Brain pericyte (primary cell): ENCODE results near the gene C12orf57.
A peak's percentile ranks its signal among the peaks of the same experiment; 100 is the strongest.

Experiments
- DNase-seq: peaks from one replicate; pipeline ENCODE4 v3.0.0-alpha.2; 2012; ENCODE audit warnings: low read depth, low spot score

C12orf57 gene

DNA sequence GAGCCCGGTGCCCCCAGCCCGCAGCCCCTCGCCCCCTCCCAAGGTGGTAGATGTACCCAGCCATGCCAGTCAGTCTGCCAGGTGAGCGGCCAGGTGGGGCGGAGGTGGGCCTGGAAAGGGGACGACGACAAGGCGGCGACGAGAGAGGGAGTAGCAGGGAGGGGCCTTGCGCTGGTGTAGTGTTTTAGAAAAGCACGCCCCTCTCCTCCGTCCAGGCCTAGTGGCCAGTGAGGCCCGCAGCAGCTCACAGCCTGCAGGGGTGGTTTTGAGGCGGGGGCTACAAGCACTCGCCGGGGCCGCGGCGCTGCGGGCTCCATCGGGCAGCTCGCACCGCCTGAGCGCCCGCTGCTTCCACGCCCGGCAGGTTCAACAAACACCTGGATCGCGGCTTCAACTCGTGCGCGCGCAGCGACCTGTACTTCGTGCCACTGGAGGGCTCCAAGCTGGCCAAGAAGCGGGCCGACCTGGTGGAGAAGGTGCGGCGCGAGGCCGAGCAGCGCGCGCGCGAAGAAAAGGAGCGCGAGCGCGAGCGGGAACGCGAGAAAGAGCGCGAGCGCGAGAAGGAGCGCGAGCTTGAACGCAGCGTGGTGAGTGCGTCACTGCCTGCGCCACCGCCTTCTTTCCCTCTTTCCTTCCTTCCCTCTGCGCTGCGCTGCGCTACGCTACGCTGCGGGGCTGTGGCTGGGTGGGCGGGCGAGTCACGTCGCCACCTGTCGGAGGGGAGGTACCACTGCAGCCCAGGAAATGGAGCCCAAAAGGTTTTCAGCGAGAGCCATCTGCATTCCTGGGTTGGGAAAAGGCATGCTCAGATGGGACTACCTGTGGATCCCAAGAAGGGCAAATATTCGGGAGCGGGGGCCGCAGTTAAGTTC is 6.1 kb upstream of the C12orf57 start:
- peak; percentile 93 for DNase-seq

DNA sequence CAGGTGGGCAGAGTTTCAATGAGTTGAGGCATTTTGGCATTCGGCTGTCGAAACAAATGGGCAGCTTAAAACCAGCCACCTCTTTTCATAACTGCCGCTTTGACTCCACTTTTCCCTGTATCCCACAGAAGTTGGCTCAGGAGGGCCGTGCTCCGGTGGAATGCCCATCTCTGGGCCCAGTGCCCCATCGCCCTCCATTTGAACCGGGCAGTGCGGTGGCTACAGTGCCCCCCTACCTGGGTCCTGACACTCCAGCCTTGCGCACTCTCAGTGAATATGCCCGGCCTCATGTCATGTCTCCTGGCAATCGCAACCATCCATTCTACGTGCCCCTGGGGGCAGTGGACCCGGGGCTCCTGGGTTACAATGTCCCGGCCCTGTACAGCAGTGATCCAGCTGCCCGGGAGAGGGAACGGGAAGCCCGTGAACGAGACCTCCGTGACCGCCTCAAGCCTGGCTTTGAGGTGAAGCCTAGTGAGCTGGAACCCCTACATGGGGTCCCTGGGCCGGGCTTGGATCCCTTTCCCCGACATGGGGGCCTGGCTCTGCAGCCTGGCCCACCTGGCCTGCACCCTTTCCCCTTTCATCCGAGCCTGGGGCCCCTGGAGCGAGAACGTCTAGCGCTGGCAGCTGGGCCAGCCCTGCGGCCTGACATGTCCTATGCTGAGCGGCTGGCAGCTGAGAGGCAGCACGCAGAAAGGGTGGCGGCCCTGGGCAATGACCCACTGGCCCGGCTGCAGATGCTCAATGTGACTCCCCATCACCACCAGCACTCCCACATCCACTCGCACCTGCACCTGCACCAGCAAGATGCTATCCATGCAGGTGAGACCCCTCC is 5.2 kb upstream of the C12orf57 start:
- DNase-seq, result no peak

DNA sequence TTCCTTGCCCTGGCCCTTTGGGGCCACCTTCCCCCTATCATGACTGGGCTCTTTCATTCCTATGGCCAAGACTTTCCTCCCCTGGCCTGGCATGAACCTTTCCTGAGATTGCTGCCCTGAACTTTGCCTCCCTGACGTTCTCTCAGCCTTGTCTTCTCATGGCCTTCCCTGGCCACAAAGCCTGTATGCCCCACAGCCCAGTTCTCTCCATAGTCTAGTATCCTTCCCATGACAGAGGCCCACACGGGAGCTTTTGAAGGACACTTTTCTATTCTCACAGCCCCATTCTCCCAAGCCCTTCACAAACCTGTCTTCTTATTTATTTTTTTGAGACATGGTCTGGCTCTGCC is 4.7 kb upstream of the C12orf57 start:
- no peak for DNase-seq

DNA sequence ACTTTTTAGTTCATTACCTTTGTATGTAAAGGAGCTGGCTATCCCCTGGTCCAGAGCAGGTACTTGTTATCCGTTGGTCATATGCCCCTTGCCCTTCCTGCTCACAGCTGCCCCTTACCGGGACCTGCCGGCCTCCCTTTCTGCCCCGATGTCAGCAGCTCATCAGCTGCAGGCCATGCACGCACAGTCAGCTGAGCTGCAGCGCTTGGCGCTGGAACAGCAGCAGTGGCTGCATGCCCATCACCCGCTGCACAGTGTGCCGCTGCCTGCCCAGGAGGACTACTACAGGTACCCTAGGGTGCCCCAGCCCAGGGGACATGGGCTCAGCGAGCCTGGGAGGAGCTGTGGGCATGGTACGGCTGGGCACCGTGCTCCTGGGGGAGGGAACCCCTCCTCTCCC is 2.6 kb upstream of the C12orf57 start:
- DNase-seq, result no peak

DNA sequence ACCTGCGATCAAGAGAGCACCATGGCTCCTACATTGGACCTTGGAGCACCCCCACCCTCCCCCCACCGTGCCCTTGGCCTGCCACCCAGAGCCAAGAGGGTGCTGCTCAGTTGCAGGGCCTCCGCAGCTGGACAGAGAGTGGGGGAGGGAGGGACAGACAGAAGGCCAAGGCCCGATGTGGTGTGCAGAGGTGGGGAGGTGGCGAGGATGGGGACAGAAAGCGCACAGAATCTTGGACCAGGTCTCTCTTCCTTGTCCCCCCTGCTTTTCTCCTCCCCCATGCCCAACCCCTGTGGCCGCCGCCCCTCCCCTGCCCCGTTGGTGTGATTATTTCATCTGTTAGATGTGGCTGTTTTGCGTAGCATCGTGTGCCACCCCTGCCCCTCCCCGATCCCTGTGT is 2.0 kb upstream of the C12orf57 start:
- no peak for DNase-seq

DNA sequence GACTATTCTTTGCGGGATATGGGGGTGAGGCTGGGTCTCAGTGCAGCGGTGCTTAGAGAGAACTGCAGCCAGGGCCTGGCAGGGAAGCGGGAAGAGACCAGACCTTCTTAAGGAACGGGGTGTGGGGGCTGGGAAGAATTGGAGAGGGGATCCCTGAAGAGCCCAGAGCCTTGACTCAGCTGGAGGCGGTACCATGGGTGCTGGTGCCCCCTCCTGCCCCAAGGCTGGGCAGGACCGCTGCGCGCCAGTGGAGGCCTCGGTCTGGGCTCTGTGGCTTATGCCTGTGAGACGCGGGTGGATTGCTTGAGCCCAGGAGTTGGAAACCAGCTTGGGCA is 1.5 kb upstream of the C12orf57 start:
- no peak for DNase-seq

DNA sequence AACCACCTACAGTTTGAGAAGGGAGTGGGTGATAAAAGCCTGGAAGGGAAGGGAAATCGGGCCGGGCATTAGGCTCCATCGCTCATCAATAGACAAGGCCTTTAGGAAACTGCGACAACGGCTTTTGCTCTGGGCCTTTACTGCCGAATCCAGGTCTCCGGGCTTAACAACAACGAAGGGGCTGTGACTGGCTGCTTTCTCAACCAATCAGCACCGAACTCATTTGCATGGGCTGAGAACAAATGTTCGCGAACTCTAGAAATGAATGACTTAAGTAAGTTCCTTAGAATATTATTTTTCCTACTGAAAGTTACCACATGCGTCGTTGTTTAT is 467 bp upstream of the C12orf57 start:
- peak; percentile 87 for DNase-seq

DNA sequence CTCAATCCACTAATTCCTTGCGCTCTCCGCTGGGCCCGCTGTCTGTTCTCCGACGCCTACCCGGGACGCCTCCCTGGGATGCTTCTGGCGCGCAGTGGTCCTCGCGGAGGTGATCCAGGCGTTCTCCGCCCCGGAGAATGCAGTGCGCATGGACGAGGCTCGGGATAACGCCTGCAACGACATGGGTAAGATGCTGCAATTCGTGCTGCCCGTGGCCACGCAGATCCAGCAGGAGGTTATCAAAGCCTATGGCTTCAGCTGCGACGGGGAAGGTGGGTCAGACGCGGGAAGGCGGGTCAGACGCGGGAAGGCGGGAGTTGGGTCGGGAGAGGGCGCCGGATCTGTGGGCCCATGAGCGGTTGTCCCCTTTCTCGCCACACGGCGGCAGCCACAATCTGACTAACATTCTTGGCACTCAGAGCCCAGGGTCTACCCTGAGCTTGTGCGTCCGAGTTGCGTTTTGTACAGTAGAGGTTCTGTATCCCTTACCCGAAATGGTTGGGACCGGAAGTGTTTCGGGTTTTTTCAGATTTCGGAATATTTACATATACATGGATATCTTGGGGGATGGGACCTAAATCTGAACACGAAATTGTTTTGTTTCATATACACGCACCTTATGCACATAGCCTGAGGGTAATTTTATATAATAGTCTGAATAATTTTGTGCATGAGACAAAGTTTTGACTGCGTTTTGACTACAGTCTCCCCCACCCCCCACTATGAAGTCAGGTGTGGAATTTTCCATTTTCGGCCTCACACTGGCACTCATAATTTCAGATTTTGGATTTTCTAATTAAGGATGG is 762 bp downstream of the C12orf57 start:
- DNase-seq, result peak; percentile 57

DNA sequence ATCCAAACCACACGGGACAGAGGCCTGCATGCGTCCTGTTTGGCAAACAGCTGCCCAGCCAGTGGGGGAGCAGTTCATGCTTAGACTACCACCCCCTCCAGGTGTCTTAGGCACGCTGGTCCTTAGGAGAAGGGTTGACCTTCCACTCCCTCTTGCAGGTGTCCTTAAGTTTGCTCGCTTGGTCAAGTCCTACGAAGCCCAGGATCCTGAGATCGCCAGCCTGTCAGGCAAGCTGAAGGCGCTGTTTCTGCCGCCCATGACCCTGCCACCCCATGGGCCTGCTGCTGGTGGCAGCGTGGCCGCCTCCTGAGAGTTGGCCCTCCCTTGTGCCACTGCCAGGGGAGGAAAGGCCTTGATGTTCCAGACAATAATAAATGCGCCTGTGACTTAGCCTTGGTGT is 1.8 kb downstream of the C12orf57 start:
- DNase-seq, result no peak

DNA sequence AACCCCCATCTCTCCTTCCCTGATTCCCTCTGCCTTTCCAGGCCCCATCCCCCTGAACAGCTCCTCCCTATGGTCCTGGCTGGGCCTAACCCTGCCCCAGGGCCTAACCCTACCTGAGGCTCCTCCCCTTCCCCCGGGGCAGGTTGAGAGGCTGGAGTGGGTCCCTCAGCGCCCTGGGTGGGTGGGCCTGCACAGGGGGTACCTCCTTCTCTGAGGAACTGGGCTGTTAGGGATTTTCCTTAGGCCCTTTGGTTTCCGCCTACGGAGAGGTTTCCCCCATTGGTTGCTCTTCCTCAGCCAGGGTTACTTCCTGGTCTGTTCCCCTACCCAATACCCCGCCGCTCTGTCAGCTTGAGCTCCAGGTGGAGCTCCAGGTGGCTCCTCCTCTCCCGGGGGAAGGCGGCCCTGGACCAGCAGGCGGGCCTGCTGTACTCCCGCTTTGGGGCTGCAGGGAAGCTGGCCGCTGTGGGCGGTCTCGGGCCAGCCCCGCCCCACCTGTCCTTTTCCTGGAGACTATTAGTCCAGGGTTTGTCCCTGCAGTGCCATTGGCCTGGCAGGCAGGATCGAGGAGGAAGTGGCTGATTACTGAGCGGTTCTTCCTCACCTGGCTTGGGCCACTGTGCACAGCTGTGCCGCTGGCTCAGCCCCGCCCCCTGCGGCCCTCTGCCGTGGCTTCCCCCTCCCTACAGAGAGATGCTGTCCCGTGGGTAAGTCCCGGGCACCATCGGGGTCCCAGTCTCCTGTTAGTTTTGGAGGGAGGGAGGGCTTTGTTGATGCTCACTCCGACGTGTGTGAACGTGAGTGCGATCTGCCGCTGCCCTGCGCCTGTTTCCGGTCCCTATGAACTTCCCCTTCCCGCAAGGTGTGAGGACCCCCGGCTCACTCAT is 2.5 kb downstream of the C12orf57 start:
- DNase-seq, result no peak

DNA sequence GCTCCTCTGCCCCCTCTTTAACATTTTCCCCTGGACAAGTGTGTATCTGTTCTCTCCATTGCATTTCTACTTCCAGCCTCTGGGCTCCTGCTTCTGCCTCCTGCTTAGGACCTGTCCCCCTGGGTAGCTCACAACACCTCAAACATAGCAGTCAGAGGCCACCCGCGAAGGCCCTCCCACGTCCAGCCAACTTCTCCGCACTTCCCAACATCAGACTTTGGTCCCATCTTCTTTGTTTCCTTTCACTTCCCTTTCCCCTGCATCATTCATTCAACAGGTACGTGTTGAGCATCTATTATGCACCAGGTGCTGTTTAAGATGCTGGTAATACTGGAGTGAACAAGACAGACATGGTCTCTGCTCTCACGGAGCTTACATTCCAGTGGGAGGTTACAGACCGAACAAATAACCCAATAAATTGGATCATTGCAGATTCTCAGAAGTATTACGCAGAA is 3.1 kb downstream of the C12orf57 start:
- DNase-seq, result no peak

DNA sequence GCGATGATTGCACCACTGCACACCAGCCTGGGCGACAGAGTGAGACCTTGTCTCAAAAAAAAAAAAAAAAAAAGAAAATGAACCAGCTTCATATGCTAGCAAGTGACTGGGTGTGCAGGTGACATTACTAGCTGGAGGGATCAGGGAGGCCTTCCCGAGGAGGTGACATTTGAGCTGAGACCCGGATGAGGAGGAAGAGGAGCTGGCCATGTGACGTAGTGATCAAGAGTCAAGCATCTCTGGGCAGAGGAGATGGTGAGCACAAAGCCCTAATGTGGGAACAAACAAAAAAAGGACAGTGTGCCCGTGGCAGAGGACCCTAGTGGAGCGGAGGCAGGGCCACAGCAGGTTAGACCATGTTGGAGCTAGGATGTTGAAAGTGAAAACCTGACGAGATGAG is 3.8 kb downstream of the C12orf57 start:
- no peak for DNase-seq

DNA sequence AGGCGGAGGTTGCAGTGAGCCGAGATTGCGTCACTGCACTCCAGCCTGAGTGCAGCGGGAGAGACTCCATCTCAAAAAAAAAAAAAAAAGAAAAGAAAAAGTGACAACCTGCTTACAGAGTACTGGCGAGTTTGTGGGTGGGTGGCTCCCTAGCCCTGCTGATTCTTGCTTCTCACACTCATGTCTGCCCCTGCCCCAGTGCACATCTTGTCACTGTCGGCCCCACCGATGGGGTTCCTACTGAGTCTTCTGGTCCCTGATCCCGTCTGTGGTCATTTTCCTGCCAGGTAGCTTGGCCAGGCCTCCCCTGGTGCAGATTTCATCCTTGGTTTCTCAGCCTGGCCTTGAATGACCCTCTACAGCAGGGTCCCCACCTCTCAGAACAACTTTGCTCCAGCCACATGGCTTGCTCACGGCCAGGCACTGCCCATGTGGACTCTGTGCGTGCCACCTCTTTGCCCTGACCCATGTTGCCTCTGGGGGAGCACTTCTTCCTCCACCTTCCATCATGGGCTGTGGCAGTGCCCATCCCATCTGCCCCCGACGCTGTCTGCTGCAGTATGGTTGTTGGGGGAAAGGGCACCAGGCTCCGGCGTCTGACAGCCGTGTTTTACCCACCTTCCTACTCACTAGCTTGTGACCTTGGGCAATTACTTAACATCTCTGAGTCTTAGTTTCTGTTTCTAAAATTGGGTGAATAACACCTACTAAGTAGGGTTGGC is 5.2 kb downstream of the C12orf57 start:
- DNase-seq, result no peak

DNA sequence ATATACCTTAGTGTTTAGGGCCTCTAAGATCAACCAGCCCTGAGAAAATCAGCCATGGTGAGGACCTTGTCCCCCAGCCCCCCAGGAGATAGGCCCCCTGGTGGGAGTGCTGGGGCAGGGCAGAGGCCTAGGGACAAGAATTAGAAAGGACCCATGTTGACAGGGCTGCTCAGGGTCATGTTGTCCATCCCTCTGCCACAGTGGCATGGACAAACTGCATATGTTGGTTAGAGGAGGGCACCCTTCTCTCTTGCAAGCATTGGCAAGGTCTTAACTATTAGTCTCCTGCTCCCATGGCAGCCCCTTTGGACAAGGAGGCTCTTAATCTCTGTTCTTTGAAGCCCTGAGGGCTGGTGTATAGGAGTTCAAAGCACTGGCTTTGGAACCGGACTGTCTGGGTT is 6.6 kb downstream of the C12orf57 start:
- no peak for DNase-seq

DNA sequence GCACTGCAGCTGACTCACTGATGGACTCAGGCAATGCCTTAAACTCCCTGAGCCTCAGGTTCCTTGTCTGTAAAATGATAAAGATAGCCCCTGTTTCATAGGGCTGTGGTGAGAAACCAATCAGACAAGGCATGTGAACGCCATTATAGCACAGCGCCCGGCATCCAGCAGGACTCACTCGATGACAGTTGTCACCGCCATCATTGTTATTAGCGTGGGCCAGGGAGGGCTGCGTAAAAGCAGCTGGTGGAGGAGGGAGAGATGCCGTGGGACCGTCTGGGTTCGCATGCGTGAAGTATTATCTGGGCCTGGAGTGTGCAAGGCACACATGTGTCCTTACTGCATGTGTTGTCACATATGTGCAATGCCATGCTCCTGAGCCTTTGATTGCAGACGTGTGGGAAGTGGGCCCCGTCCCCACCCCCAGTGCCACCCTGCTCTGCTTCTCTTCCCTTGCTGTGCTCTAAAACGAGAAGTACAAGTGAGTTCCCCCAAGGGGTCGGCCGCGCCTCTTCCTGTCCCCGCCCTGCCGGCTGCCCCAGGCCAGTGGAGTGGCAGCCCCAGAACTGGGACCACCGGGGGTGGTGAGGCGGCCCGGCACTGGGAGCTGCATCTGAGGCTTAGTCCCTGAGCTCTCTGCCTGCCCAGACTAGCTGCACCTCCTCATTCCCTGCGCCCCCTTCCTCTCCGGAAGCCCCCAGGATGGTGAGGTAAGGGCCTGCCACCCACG is 7.2 kb downstream of the C12orf57 start, which contains the start of gene PTPN6:
Gene PTPN6 (plus strand): TSS at position 546 of the 730 bp plus-strand sequence. CDS start 157 bp downstream, at position 703.
- DNase-seq, result no peak

DNA sequence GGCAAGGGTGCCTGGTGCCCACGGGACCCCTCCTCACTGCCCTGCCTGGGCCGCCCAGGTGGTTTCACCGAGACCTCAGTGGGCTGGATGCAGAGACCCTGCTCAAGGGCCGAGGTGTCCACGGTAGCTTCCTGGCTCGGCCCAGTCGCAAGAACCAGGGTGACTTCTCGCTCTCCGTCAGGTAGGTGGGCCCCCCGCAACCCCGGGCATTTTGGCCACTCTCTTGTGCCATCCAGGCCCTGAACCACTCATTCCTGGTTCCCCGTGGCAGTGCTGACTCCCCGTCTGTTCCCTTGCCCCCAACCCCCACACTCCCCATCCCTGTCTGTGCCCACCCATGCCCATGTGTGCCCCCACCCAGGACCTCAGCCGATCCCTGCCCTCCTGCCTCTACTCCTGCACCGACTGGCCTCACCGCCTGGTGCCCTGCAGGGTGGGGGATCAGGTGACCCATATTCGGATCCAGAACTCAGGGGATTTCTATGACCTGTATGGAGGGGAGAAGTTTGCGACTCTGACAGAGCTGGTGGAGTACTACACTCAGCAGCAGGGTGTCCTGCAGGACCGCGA is 7.8 kb downstream of the C12orf57 start:
- DNase-seq, result no peak

DNA sequence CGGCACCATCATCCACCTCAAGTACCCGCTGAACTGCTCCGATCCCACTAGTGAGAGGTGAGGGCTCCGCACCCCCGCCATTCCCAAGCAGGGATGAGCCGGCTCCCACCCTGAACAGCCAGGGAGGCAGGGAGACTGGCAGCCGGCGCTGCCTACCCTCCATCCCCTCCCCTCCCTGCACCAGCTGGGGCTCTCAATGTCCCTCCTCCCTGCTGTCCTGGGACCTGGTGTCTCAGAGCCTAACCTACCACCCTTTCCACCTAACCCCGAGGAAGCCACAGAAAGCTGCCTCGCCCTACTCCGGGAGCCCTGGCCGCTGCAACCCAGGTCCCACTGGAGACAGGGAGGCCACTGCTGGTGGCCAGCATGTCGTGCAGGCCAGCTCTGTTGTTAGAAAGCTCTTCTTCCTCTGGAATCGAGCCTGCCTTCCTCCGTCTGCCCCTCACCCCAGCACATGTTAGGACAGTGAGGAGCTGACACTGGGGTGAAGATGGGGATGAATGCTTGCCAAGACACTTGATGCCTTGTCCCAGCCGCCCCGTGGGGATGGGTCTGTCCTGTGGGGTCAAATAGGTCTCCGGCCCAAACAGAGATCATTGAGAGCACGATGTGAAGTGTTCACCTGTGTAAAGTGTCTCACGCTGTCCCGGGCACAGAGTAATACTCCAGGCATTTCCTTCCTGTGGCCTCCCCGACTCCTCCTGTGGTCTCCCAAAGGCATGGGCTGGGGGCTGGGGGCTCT is 8.5 kb downstream of the C12orf57 start:
- no peak for DNase-seq

DNA sequence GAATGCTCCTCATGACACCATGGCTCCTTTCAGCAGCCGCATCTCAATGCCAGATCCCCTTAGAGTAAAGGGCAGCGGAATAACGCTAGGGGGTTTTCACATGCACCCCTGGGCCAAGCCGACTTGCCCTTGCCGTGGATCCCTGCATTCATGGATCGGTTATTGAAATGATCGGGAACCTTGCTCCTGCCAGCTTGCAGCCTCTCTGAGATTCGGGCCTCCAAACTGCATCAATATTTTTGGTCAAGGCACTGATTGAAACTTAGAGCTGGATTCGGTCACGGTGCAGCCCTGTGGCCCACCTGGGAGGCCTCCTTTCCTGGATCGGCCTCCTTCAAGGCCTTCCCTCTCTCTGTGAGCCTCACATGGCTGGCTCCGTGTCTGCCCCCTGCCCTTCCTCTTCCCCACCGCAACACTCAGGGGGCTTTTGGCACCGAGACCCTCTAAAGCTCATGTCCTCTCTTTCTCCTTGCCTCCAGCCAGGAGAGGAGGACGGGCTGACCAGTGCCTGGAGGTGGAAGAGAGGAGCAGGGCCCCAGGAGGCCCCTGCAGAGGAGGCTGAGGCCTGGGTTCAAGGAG is 9.1 kb downstream of the C12orf57 start:
- DNase-seq, result no peak
